HG02938 (cell line): Measurements from ENCODE around the gene CFL1.

Source experiments
- ATAC-seq: cut with Tn5 transposase; IDR thresholded peaks from one replicate; pipeline ENCODE4 v1.9.1; 2021; ENCODE audit warnings: mild to moderate bottlenecking, moderate library complexity; ENCODE audit not compliant: unreplicated experiment

CFL1 gene

GRCh38 chr11:65888163-65888814 lies 30.3 kb upstream of the CFL1 start, which contains the start of gene FIBP:
TSS of gene FIBP (minus strand) at chr11:65888471. CDS start at chr11:65888418, 53 bp downstream.
- peak; percentile 44 for ATAC-seq

DNA sequence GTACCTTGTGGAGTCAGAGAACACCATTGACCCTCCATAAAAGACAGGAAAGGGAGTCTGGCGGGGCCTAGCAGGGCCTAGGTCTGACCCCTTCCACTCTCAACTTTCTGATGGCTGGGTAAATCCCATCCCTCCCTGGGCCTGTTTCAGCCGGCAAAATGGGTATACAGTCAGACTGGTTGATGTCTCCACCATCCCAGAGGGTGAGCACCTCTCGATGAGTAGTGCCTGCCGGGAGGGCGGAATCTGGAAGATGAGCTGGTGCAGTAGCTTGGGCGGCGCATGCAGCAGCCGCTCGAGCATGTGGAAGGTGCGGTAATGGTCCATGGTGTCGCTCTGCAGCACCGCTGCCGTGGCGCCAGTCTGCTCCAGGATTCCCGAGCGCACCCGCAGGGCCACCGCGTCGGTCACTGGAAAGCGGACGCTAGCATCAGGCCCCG lies 29.8 kb upstream of the CFL1 start:
- no peak for ATAC-seq

DNA sequence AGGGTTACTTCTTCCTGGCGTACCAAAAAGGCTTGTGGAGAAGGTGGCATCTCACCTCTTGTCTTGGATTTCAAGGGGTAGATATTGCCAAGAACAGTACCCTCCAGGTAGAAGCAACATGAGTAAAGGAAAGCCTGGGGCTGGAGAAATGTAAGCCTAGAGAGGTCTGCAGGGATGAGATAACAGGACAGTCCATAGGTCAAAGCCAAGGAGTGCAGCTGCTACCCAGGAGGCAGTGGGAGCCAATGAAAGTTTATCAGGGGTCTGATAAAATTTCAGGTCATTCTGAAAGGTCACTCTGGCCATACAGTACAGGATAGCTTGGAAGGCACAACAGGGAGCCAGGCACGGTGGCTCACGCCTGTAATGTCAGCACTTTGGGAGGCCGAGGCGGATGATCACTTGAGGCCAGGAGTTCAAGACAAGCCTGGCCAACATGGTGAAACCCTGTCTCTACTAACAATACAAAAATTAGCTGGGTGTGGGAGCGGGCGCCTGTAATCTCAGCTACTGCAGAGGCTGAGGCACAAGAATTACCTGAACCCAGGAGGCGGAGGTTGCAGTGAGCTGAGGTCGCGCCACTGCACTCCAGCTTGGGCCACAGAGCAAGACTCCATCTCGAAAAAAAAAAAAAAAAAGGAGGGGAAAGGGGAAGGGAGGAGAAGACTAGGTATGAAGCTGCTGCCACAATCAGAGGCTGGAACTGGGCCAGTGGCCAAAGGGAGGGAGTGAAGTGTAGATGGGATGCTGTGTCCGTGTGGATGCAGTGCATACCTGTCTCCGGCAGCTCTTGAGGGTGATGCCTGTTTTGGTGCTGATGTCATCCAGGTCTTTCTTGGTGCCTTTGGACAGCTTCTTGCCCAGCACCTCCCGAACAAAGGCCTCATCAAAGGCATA lies 29.1 kb upstream of the CFL1 start:
- no peak for ATAC-seq

DNA sequence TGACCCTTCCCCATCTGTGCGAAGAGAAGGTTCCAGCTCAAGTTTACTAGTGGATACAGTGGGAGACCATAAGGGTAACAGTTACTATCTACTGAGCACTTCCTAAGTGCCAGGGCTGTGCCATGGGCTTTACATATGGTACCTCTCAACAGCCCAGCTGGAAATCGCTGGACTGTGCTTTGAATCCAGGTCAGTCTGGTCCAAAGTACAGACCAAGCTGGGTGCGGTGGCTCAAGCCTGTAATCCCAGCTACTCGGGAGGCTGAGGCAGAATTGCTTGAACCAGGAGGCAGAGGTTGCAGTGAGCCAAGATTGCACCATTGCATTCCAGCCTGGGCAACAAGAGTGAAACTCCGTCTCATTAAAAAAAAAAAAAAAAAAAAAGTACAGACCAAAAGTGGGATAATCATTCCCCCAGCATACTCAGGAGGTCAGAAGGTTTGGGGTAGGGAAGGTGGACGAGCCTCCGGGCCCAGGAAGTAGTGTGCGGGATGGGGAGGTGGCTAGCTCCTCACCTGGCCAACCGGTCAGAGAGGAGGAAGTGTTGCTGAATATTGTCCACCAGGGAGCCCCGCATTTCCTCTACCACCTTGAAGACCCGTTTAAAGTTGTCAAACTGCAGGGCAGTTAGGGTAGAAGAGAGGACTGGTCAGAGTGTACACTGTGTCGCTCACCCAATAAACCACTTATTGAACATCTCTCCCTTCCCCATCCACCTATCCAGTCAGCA lies 28.0 kb upstream of the CFL1 start:
- no peak for ATAC-seq

DNA sequence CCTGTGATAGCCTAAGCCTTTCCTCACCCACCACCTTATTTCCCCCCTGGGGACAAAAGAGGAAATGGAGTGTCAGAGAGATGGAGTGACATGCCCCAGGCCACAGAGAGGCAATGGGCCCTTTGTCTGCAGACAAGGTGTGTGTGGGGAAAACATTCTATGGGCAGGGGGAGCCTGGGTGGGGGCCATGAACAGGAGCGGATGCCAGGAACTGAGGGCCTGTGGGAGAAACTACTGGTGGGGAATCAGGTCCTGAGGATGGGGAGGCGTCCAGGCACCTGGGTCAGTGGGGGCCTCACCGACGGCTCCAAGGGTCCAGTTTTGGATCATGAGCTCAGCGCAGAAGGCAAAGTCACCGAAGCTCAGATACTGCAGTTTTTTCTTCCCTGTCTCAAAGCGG lies 27.3 kb upstream of the CFL1 start:
- no peak for ATAC-seq

DNA sequence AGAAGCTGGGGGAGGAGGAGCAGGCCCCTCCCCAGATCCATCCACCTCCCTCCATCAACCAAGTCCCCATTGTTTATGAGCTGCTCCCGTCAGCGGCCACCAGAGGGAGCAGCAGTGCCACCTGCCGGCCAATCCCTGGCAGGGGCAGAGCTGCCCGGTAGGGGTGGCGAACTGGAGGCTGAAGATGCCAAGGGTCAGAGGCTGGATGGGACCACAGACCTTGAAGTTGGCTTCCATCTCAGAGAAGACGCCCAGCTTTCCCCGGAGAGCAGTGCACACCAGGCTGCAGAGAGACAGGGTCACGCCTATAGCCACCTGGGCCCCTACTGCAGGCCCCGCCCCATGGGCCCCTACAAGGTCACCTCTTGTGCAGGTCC lies 26.7 kb upstream of the CFL1 start:
- ATAC-seq: no peak

DNA sequence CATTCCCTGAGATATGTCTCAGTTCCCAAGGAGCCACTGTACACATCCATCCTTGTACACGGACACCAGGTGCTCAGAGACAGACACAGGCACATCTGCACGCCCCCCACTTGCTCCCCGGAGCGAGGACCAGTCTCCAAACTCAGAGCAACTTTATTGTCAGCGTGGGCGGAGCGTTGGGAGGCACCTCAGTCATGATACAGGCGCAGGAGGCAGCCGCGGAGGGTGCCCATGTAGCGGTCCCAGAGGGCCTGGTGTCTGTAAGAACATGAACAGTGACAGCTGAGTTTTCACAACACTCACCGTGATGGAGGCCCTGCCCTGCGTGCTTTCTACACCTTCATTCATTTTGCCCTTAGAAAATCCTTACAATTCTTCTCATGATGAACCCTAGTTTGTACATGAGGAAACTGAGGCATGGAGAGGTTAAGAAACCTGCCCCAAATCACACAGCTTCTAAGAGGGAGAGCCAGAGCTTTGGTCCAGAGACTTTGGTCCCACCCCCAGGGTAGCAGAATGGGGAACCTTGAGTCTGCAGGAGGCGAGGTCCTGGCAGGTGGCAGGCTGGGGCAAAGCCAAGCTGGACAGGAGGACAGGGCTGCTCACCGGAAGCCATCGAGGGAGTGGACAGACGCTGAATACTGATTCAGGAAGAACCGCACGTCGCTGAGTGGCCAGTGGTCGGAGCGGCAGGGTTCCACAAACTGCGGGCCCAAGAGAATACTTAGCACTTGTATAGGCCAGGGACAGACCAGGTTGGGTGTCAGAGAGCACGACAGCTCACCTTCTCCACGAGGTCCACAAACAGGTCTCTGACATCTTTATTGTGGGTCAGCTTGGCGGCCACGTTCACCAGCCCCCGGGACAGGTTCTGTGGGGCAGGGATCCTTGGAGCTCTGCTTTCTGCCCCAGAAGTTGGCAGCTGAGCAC lies 26.1 kb upstream of the CFL1 start:
- no peak for ATAC-seq

DNA sequence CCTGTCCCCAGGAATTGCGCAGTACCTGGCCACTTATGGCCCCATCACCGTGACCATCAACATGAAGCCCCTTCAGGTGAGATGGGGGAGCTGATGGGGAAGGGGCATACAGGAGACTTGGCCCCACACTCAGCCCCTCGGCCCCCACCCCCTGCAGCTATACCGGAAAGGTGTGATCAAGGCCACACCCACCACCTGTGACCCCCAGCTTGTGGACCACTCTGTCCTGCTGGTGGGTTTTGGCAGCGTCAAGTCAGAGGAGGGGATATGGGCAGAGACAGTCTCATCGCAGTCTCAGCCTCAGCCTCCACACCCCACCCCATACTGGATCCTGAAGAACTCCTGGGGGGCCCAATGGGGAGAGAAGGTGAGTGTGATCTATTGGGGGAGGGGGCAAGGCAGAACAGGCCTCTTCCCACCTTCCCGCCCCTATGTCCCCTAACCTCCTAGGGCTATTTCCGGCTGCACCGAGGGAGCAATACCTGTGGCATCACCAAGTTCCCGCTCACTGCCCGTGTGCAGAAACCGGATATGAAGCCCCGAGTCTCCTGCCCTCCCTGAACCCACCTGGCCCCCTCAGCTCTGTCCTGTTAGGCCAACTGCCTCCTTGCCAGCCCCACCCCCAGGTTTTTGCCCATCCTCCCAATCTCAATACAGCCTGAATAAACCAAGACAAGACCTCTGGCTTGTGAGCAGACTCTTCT lies 25.2 kb upstream of the CFL1 start:
- no peak for ATAC-seq

DNA sequence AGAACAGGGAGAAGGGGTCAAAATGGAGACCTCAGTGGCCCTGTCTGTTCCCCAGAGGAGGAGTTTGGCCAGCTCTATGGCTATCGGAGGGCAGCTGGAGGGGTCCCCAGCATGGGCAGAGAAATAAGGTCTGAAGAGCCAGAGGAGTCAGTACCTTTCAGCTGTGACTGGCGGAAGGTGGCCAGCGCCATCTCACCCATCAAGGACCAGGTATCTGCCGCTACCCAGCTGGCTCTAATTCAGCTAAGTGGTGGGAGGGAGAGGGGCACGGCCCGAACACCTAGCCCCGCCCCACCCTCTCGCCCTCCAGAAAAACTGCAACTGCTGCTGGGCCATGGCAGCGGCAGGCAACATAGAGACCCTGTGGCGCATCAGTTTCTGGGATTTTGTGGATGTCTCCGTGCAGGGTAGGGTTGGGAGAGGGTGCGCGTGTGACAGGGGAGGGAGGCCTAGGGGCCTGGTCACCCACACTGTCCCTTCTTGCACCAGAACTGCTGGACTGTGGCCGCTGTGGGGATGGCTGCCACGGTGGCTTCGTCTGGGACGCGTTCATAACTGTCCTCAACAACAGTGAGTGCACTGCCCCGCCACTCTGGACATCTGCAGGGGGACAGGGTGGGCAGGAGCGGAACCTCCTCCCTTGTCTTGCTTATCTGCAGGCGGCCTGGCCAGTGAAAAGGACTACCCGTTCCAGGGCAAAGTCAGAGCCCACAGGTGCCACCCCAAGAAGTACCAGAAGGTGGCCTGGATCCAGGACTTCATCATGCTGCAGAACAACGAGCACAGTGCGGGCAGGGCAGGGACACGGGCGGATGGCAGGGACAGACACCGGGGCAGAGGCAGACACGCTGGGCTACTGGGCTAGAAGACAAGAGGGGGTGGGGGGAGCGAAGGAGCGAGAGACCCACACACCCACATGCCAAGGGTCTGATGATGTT lies 24.4 kb upstream of the CFL1 start:
- ATAC-seq: no peak

DNA sequence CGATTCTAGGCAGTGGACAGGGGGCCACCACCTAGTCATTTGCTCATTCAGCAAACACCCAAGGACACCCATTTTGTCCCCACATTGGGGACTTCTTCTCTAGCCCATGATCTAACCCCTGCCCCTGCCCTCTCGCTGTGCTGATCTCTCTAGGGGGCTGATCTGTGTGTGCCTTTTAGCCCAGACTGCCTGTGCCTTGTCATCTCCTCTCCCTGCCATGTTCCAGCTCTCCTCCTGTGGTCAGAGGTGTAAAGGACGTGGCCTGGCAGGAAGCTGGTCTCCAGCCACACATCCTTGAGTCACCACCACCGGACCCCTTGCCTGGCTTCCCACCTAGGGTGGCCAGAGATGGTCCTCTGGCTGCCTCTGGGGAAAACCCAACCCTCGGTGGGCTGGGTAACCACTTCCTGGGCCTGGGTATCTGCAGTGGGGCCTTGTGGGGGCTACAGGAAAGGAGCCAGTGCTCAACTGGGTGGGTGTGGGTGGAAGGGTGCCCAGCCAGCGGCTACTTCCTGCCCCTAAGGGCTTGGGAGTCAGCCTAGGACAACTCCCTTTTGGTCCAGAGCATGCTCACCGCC lies 23.0 kb upstream of the CFL1 start:
- ATAC-seq: no peak

- ATAC-seq: no peak
These were observed 22.0 kb upstream of the CFL1 start for GRCh38 chr11:65880027-65880426.

DNA sequence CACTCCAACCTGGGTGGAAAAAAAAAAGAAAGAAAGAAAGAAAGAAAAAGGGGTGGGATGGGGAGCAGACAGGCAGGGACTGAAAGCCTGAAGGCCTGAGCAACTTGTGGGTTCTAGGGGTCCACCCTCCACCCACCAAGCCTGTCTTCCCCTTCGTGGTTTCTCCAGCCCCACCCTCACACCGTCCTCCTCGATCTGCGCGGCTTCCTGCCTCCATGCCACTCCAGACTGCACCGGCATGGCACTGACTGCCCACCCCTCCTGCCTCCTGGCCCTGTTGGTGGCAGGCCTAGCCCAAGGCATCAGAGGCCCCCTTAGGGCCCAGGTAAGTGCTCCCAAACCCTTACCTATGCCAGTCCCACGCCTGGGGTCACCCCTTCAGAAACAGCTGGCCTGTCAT lies 21.6 kb upstream of the CFL1 start, which contains the start of gene CTSW:
Gene CTSW (plus strand): TSS at position 221 of the 400 bp plus-strand sequence. CDS start 18 bp downstream, at position 239.
- ATAC-seq: no peak

DNA sequence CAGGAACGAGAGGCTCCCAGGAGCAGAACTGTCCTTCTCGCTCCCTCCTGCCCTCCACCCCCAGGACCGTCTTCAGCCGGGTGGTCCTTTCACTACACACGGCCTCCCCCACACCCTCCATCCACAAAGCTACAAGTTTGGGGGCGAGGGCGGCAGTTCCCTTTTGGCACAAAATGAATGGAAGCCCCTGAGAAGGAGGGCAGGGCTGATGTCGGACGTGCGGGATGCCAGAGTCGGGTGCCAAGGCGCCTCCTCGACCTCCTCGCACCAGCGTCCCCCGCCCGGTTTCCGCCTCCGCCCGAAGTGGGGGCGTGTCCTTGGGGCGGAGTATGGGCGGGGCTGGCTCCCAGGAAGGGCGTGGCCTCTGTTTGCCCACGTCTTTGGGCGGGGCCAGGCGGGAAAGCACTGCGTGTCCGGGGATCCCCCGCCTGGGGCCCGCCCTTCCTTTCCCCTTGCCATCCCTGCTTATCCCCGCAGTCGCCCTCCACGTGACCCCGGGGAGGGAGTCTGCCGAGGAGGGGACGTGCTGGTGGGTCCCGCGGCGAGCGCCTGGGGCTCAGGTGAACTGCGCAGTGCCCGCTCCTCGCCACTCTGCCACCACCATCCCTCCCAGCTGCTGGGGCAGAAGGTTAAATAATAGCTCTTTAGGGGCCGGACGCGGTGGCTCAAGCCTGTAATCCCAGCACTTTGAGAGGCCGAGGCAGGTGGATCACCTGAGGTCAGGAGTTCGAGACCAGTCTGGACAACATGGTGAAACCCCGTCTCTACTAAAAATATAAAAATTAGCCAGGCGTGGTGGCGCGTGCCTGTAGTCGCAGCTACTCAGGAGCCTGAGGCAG lies 15.6 kb upstream of the CFL1 start:
- peak; percentile 64 for ATAC-seq

- no peak for ATAC-seq
These were observed 14.8 kb upstream of the CFL1 start, which contains the start of gene EFEMP2 for GRCh38 chr11:65872586-65873317. TSS of gene EFEMP2 (minus strand) at chr11:65872800. CDS start at chr11:65872354, 446 bp downstream.

DNA sequence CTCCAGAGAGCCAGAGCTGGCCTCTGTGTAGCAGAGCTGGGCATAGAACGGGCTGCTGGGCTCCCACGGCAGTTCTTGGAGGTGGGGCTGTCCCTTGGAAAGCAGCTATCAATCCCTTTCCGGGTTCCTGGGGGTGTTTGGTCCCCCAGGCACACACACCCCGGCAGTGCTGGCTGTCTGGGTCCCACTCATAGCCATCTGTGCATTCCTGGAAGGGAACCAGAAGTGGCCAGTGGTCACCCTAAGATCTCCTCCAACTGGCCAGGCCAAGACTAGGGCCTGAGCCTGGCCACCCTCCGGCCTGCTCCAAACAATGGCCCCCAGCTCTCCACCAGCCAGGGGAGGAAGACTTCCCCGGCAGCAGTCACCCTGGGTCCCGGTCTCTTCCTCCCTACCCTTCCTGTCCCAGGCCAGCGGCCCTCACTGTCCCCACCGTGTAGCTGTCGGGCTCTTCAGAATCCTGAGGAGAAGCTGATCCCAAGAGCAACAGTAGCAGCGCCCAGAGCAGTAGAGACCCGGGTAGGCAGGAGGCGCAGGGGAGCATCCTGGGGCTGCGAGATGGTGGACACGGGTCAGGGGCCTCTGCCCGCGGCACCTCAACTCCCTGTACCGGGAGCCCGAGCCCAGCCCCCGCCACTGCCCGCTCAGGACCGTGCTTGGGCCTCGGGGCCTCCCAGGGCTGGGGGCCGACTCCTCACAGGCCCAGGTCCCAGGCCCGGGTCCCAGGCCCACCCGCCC lies 14.0 kb upstream of the CFL1 start:
- no peak for ATAC-seq
